HepG2 (cell line): ENCODE data around the gene AUH. TPM values are rescaled to one million over a fixed set of nuclear protein-coding genes. Genes with fewer than 3 reads are reported as not detected.

Source experiments
- ATAC-seq: fragments of 200-7000 bp; cut with Tn5 transposase; 3 replicates; pipeline ENCODE4 v1.9.1; 2020; ENCODE audit warnings: mild to moderate bottlenecking, moderate library complexity
- BruUV-seq: library from RNA; stranded (reverse); fragments of 400-500 nt; replicated peaks from 2 replicates; lab custom pipeline; 2021; lab: Mats Ljungman, UMichigan
- CTCF ChIA-PET: fragments of 300-600 bp; formaldehyde crosslinking; extraction: SDS; loops from one replicate; lab custom pipeline; 2021; ENCODE audit warnings: low total read pairs, inconsistent platforms, low intra/inter-chr PET ratio; lab: Yijun Ruan, JAX
- POLR2A ChIA-PET: fragments of 350-600 bp; sonication (Branson Sonifier 250); formaldehyde crosslinking; loops from one replicate; lab custom pipeline; 2020; ENCODE audit warnings: antibody characterized with exemption, inconsistent platforms; lab: Yijun Ruan, JAX
- DNase-seq: peaks from one replicate; pipeline ENCODE4 v3.0.0-alpha.2; 2015; ENCODE audit warnings: low spot score
- FAIRE-seq: peaks from 3 replicates; lab custom pipeline; 2011; peaks lifted over from hg19 to GRCh38; lab: Jason Lieb, UNC
- H2AFZ ChIP-seq: one replicate; pipeline ENCODE4 v1.6.1; 2011; ENCODE audit warnings: low read length, inconsistent platforms
- H3K27ac ChIP-seq: fragments of 300-600 bp; 3 replicates; pipeline ENCODE4 v1.8.0; 2011; ENCODE audit warnings: mixed run types, mild to moderate bottlenecking, mixed read lengths, low read length, inconsistent platforms; ENCODE audit not compliant: insufficient read depth; ENCODE audit errors: extremely low read length
- H3K27me3 ChIP-seq, 2 experiments: fragments of 200-600 bp in 1 of 2; 2 replicates in 1 of 2; 3 replicates in 1 of 2; pipeline versions ENCODE4 v1.6.0 to v1.8.0; 2011; ENCODE audit warnings: low read length in 2 of 2, mild to moderate bottlenecking in 2 of 2, moderate library complexity in 2 of 2, inconsistent platforms in 1 of 2; ENCODE audit not compliant: insufficient read depth in 2 of 2, control insufficient read depth in 1 of 2
- H3K36me3 ChIP-seq, 2 experiments: fragments of 200-600 bp in 1 of 2; replicated peaks in 1 of 2; 2 replicates in 1 of 2; 3 replicates in 1 of 2; pipeline versions ENCODE4 v1.5.1 to v1.8.0; 2011; ENCODE audit warnings: low read length in 2 of 2, inconsistent platforms in 1 of 2; ENCODE audit not compliant: insufficient read depth in 2 of 2, control insufficient read depth in 1 of 2
- H3K4me1 ChIP-seq: 2 replicates; pipeline ENCODE4 v1.5.1; 2012; ENCODE audit warnings: low read length, inconsistent platforms; ENCODE audit not compliant: insufficient read depth
- H3K4me2 ChIP-seq: 2 replicates; pipeline ENCODE4 v1.6.0; 2011; ENCODE audit warnings: low read depth, low read length, inconsistent platforms
- H3K4me3 ChIP-seq, 3 experiments: fragments of 200-600 bp in 1 of 3; sonication (generic), shearing (Covaris generic) in 1 of 3; replicated peaks in 1 of 3; 2 replicates each; pipeline ENCODE4 v1.5.1; 2011 to 2016; ENCODE audit warnings: low read length in 3 of 3, inconsistent platforms in 2 of 3, low read depth in 2 of 3, mild to moderate bottlenecking in 2 of 3, control low read depth in 1 of 3, mixed read lengths in 1 of 3; ENCODE audit not compliant: insufficient read depth in 1 of 3
- H3K79me2 ChIP-seq: one replicate; pipeline ENCODE4 v1.6.1; 2011; ENCODE audit warnings: low read length, inconsistent platforms; ENCODE audit not compliant: insufficient read depth
- H3K9ac ChIP-seq: 2 replicates; pipeline ENCODE4 v1.6.0; 2011; ENCODE audit warnings: mild to moderate bottlenecking, low read depth, low read length, inconsistent platforms; ENCODE audit not compliant: insufficient read depth
- H3K9me3 ChIP-seq: 2 replicates; pipeline ENCODE4 v1.5.1; 2012; ENCODE audit warnings: mild to moderate bottlenecking, low read length
- H4K20me1 ChIP-seq: 2 replicates; pipeline ENCODE4 v1.6.0; 2011; ENCODE audit warnings: inconsistent platforms, mild to moderate bottlenecking, low read length, moderate library complexity; ENCODE audit not compliant: insufficient read depth
- E2F2 ChIP-seq: sonication (generic); formaldehyde crosslinking; IDR thresholded peaks from 2 replicates; pipeline ENCODE4 v1.4.0; 2020; ENCODE audit warnings: missing genetic modification reagents, borderline replicate concordance
- HDAC2 ChIP-seq: sonication (generic); formaldehyde crosslinking; IDR thresholded peaks from 2 replicates; pipeline ENCODE4 v1.4.0; 2020; ENCODE audit warnings: missing genetic modification reagents
- HNRNPUL1 ChIP-seq: fragments of 200-400 bp; formaldehyde crosslinking; IDR thresholded peaks from 2 replicates; pipeline ENCODE4 v1.6.1; 2017; ENCODE audit warnings: low read depth, mild to moderate bottlenecking, low read length, moderate library complexity
- HOXA5 ChIP-seq: sonication (generic); formaldehyde crosslinking; IDR thresholded peaks from 2 replicates; pipeline ENCODE4 v1.4.0; 2020; ENCODE audit warnings: missing genetic modification reagents
- MTF2 ChIP-seq: sonication (generic); formaldehyde crosslinking; IDR thresholded peaks from 2 replicates; pipeline ENCODE4 v1.5.0; 2020; ENCODE audit warnings: missing genetic modification reagents, borderline replicate concordance
- MYPOP ChIP-seq: sonication (generic); formaldehyde crosslinking; IDR thresholded peaks from 2 replicates; pipeline ENCODE4 v1.8.1; 2023; ENCODE audit warnings: mild to moderate bottlenecking, moderate library complexity, missing genetic modification reagents
- NR2C2 ChIP-seq: sonication (generic); formaldehyde crosslinking; IDR thresholded peaks from 2 replicates; pipeline ENCODE4 v1.4.0; 2020; ENCODE audit warnings: missing genetic modification reagents, mild to moderate bottlenecking, moderate library complexity, borderline replicate concordance
- PBX2 ChIP-seq: IDR thresholded peaks from 2 replicates; pipeline ENCODE4 v1.6.1; 2016; ENCODE audit warnings: control low read depth
- PCBP2 ChIP-seq: fragments of 200-400 bp; formaldehyde crosslinking; optimal IDR thresholded peaks from 2 replicates; pipeline ENCODE3; 2018; ENCODE audit warnings: low read length, low read depth; ENCODE audit not compliant: poor library complexity, severe bottlenecking
- REPIN1 ChIP-seq: sonication (generic); formaldehyde crosslinking; IDR thresholded peaks from 2 replicates; pipeline ENCODE4 v1.8.0; 2022; ENCODE audit warnings: missing genetic modification reagents, low read depth, mild to moderate bottlenecking, borderline replicate concordance
- SRSF4 ChIP-seq: fragments of 200-400 bp; formaldehyde crosslinking; IDR thresholded peaks from one replicate; pipeline ENCODE4 v1.6.1; 2018; ENCODE audit warnings: mild to moderate bottlenecking, low read depth, low read length, moderate library complexity; ENCODE audit not compliant: poor library complexity, severe bottlenecking
- TBX3 ChIP-seq: fragments of 450-650 bp; IDR thresholded peaks from 2 replicates; pipeline ENCODE4 v1.6.1; 2017; ENCODE audit warnings: antibody characterized with exemption, mild to moderate bottlenecking, inconsistent platforms, borderline replicate concordance
- ZFP37 ChIP-seq: sonication (generic); formaldehyde crosslinking; IDR thresholded peaks from 2 replicates; pipeline ENCODE4 v1.4.0; 2020; ENCODE audit warnings: missing genetic modification reagents, borderline replicate concordance
- ZNF280B ChIP-seq: sonication (generic); formaldehyde crosslinking; IDR thresholded peaks from 2 replicates; pipeline ENCODE4 v1.5.0; 2020; ENCODE audit warnings: missing genetic modification reagents, mild to moderate bottlenecking, borderline replicate concordance
- ZNF343 ChIP-seq: sonication (generic); formaldehyde crosslinking; IDR thresholded peaks from 2 replicates; pipeline ENCODE4 v1.4.0; 2020; ENCODE audit warnings: mild to moderate bottlenecking, missing genetic modification reagents
- ZZZ3 ChIP-seq: sonication (generic); formaldehyde crosslinking; IDR thresholded peaks from 2 replicates; pipeline ENCODE4 v1.4.0; 2020; ENCODE audit warnings: missing genetic modification reagents, mild to moderate bottlenecking, borderline replicate concordance
- WGBS: methylation state at CpG from one replicate; pipeline ENCODE4 v1.1.6; 2017; ENCODE audit warnings: low lambda C conversion rate; 5-methylcytosine and 5-hydroxymethylcytosine counted together
- in situ Hi-C: cut with HindIII; loops from 2 replicates; pipeline ENCODE4 v1.10.0; 2017; ENCODE audit warnings: low pct_unique_long_range_greater_than_20kb; ENCODE audit not compliant: extremely low pct_ligation_motif_present
- intact Hi-C: fragments of 100-400 bp; cut with micrococcal nuclease; formaldehyde crosslinking; loops from one replicate; pipeline ENCODE4 v1.10.0; 2022; ENCODE audit not compliant: unreplicated experiment
- polyA plus RNA-seq, 8 experiments: library from polyadenylated mRNA; depleted of rRNA in 3 of 8; stranded (reverse) in 7 of 8; unstranded in 1 of 8; fragments of >200 nt; fragmentation: Illumina TruSeq in 4 of 8; extraction: Trizol in 4 of 8; gene quantifications; 2 replicates each; pipeline versions ENCODE4 v1.2.1 to v1.2.3, GENCODE V29; 2011 to 2016; ENCODE audit warnings: low read depth in 4 of 8, missing spikeins in 1 of 8, mixed read lengths in 1 of 8; ENCODE audit not compliant: insufficient read depth in 1 of 8
- total RNA-seq, 5 experiments: library from RNA; depleted of rRNA; stranded (reverse); fragments of >200 nt; fragmentation: Illumina TruSeq; extraction: Trizol; gene quantifications; 2 replicates each; pipeline ENCODE4 v1.2.3, GENCODE V29; 2016; ENCODE audit warnings: low read depth in 1 of 5

Gene AUH
- total and polyA plus RNA-seq, 2 of the 13 experiments (the other 11 are each of a cell fraction or from before 2014, with no cell fraction given) = 25.8 to 31.9 TPM

GRCh38 chr9:91180240-91180929, 181.3 kb downstream of the AUH start:
- intact Hi-C loops = no loop called here
- FAIRE-seq = no peak
- WGBS = 94% methylated on average over 7 of the region's 16 CpGs
- H3K4me3 ChIP-seq = no peak overlapping the region
- H3K27me3 ChIP-seq = no peaks in the 10 kb centered on the region
- H3K4me1 ChIP-seq = peaks cover 39% of the 10 kb centered on the region
- no peak overlapping the region for H3K27ac ChIP-seq
- TF ChIP-seq HOXA5 (CRISPR knock-in tag) (no peak), TBX3 (no peak), SRSF4 (no peak), ZNF343 (CRISPR knock-in tag) (no peak), MTF2 (CRISPR knock-in tag) (no peak), MYPOP (CRISPR knock-in tag) (no peak), HNRNPUL1 (no peak), PBX2 (CRISPR knock-in tag) (no peak), ZFP37 (CRISPR knock-in tag) (no peak), REPIN1 (CRISPR knock-in tag) (no peak), ZNF280B (CRISPR knock-in tag) (no peak), PCBP2 (no peak), NR2C2 (CRISPR knock-in tag) (no peak), ZZZ3 (no peak), HDAC2 (CRISPR knock-in tag) (no peak), E2F2 (CRISPR knock-in tag) (no peak)
- H3K9me3 ChIP-seq = no peaks in the 10 kb centered on the region
- POLR2A ChIA-PET = no interaction called here
- no peak overlapping the region for H3K9ac ChIP-seq
- H3K79me2 ChIP-seq = no peaks in the 10 kb centered on the region
- no peaks in the 10 kb centered on the region for H4K20me1 ChIP-seq
- ATAC-seq = no peak
- no peak overlapping the region for H3K4me2 ChIP-seq
- in situ Hi-C loops = no loop called here
- H3K36me3 ChIP-seq = no peaks in the 10 kb centered on the region
- CTCF ChIA-PET = no interaction called here
- H2AFZ ChIP-seq = no peak overlapping the region
- BruUV-seq = no TSS peak
- DNase-seq = no peak
